BJ (cell line): ENCODE results near the gene PTGDS. TPM values are rescaled to one million over a fixed set of nuclear protein-coding genes. Genes with fewer than 3 reads are reported as not detected.
"Not testable (repeated sequence)": the region's sequence is repeated elsewhere in the genome, so short reads cannot be mapped to it uniquely, and the experiment has no call there.

Experiments used
- CTCF ChIA-PET: fragments of 350-600 bp; formaldehyde crosslinking; extraction: SDS; loops from one replicate; lab custom pipeline; 2021; ENCODE audit warnings: antibody characterized with exemption, inconsistent platforms; lab: Yijun Ruan, JAX
- POLR2A ChIA-PET: fragments of 300-600 bp; sonication (Branson Sonifier 250); formaldehyde crosslinking; extraction: SDS; loops from one replicate; lab custom pipeline; 2021; ENCODE audit warnings: antibody characterized with exemption; lab: Charles Lee
- DNase-seq: peaks from one replicate; pipeline ENCODE4 v3.0.0-alpha.2; 2011; ENCODE audit warnings: low read depth
- H3K27me3 ChIP-seq: 2 replicates; pipeline ENCODE4 v1.6.0; 2011; ENCODE audit warnings: low read length; ENCODE audit not compliant: control insufficient read depth, insufficient read depth
- H3K36me3 ChIP-seq: 2 replicates; pipeline ENCODE4 v1.5.1; 2011; ENCODE audit warnings: low read length; ENCODE audit not compliant: control insufficient read depth, insufficient read depth
- H3K4me3 ChIP-seq: 2 replicates; pipeline ENCODE4 v1.5.1; 2011; ENCODE audit warnings: low read depth, mild to moderate bottlenecking, control low read depth, low read length
- polyA plus RNA-seq: library from polyadenylated mRNA; depleted of rRNA; stranded (reverse); fragments of >200 nt; gene quantifications from 2 replicates; pipeline ENCODE4 v1.2.3, GENCODE V29; 2011
- TF ChIP-seq, protein P1 (sequence below): IDR thresholded peaks from 2 replicates; pipeline ENCODE4 v1.5.1; 2011; ENCODE audit warnings: low read depth, mild to moderate bottlenecking, control low read depth, inconsistent platforms, low read length, moderate library complexity; ENCODE audit not compliant: insufficient read depth

PTGDS gene
- polyA plus RNA-seq, 1 experiment: 0.58 TPM

DNA sequence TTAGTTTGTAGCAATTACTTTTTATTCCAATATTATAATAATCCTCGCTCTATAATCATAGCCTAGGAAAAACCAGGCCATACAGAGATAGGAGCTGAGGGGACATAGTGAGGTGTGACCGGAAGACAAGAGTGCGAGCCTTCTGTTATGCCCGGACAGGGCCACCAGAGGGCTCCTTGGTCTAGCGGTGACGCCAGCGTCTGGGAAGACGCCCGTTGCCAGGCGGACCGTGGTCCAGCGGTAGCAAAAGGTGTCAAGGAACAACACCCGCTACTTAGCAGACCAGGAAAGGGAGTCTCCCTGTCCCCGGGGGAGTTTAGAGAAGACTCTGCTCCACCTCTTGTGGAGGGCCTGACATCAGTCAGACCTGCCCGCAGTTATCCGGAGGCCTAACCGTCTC, 27.0 kb downstream of the PTGDS start:
- H3K36me3 ChIP-seq, H3K4me3 ChIP-seq, DNase-seq, H3K27me3 ChIP-seq, POLR2A ChIA-PET: not testable (repeated sequence)
- CTCF ChIA-PET: interaction anchor here (0.7 to 4.9 kb wide), 4 partner anchors 8 to 45 kb away, joined by 3 to 18 read pairs (median 3); partner anchors contain the start of gene CLIC3
- TF ChIP-seq, protein P1, sequence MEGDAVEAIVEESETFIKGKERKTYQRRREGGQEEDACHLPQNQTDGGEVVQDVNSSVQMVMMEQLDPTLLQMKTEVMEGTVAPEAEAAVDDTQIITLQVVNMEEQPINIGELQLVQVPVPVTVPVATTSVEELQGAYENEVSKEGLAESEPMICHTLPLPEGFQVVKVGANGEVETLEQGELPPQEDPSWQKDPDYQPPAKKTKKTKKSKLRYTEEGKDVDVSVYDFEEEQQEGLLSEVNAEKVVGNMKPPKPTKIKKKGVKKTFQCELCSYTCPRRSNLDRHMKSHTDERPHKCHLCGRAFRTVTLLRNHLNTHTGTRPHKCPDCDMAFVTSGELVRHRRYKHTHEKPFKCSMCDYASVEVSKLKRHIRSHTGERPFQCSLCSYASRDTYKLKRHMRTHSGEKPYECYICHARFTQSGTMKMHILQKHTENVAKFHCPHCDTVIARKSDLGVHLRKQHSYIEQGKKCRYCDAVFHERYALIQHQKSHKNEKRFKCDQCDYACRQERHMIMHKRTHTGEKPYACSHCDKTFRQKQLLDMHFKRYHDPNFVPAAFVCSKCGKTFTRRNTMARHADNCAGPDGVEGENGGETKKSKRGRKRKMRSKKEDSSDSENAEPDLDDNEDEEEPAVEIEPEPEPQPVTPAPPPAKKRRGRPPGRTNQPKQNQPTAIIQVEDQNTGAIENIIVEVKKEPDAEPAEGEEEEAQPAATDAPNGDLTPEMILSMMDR: peak; percentile 37; the same call in 1 of the 2 replicates

- Histone ChIP-seq H3K4me3 (no peak overlapping the region), H3K36me3 (peaks cover 6% of the 10 kb centered on the region), H3K27me3 (no peaks in the 10 kb centered on the region)
- TF ChIP-seq, protein P1: no peak
- POLR2A ChIA-PET: no interaction called here
- CTCF ChIA-PET: interaction anchor here (1.2 to 4.9 kb wide), 3 partner anchors 23 to 57 kb away, joined by 3 to 18 read pairs (median 9); partner anchors contain the start of gene ABCA2
- DNase-seq: no peak
Observed at GRCh38 chr9:137006116-137007003, 29.1 kb downstream of the PTGDS start.

- no peak for DNase-seq
Observed at GRCh38 chr9:137007108-137007815, 30.0 kb downstream of the PTGDS start.

GRCh38 chr9:137007816-137008270, 30.5 kb downstream of the PTGDS start:
- ChIA-PET CTCF (interaction anchor here (0.8 to 2.3 kb wide), 4 partner anchors 9 to 56 kb away, joined by 3 to 9 read pairs (median 3); partner anchors contain the start of gene ABCA2), POLR2A (interaction anchor here (0.5 kb wide), 1 partner anchor 9 kb away, joined by 3 read pairs; no protein-coding TSS in a partner anchor)
- no peak overlapping the region for H3K4me3 ChIP-seq
- no peaks in the 10 kb centered on the region for H3K27me3 ChIP-seq
- DNase-seq: no peak
- TF ChIP-seq, protein P1: no peak
- peaks cover 8% of the 10 kb centered on the region for H3K36me3 ChIP-seq

More at GRCh38 chr9:137007108-137007815, 30.0 kb downstream of the PTGDS start:
- Histone ChIP-seq H3K27me3 (no peaks in the 10 kb centered on the region), H3K4me3 (no peak overlapping the region), H3K36me3 (peaks cover 7% of the 10 kb centered on the region)
- CTCF ChIA-PET: interaction anchor here (0.8 to 2.3 kb wide), 4 partner anchors 10 to 57 kb away, joined by 3 to 9 read pairs (median 3); partner anchors contain the start of gene ABCA2
- POLR2A ChIA-PET: interaction anchor here (0.5 kb wide), 1 partner anchor 8 kb away, joined by 3 read pairs; no protein-coding TSS in a partner anchor
- TF ChIP-seq, protein P1: no peak
